Ammon's horn (tissue), 1 donor: Measurements from ENCODE around the gene KRT13.
A peak's percentile ranks its signal among the peaks of the same experiment; 100 is the strongest.

Experiments
- DNase-seq: peaks from one replicate; pipeline ENCODE4 v3.0.0-alpha.2; 2016; ENCODE audit warnings: low spot score

The KRT13 gene

GRCh38 chr17:41494524-41494923 lies 10.9 kb downstream of the KRT13 start:
- no peak for DNase-seq

- peak; percentile 22 for DNase-seq
Measured at GRCh38 chr17:41492771-41493170, 12.6 kb downstream of the KRT13 start.

GRCh38 chr17:41492351-41492750 lies 13.1 kb downstream of the KRT13 start:
- DNase-seq: peak; percentile 19

GRCh38 chr17:41491476-41491875 lies 13.9 kb downstream of the KRT13 start:
- DNase-seq: no peak

- peak; percentile 14 for DNase-seq
Measured at GRCh38 chr17:41490000-41490990, 15.1 kb downstream of the KRT13 start.

GRCh38 chr17:41489531-41489930 lies 15.9 kb downstream of the KRT13 start, which contains the start of gene KRT36:
Gene KRT36, minus strand, starts transcription at chr17:41489910. Its CDS starts 46 bp downstream, at chr17:41489864.
- no peak for DNase-seq

GRCh38 chr17:41486809-41487530 lies 18.4 kb downstream of the KRT13 start:
- DNase-seq: no peak

- no peak for DNase-seq
Measured at GRCh38 chr17:41486316-41486715, 19.1 kb downstream of the KRT13 start.

GRCh38 chr17:41484920-41485904 lies 20.2 kb downstream of the KRT13 start:
- no peak for DNase-seq

GRCh38 chr17:41483991-41484826 lies 21.2 kb downstream of the KRT13 start:
- DNase-seq: no peak

- no peak for DNase-seq
Measured at GRCh38 chr17:41483531-41483930, 21.9 kb downstream of the KRT13 start.

- DNase-seq: no peak
Measured at GRCh38 chr17:41481036-41481435, 24.4 kb downstream of the KRT13 start, which contains the start of gene KRT35. Gene KRT35, minus strand, starts transcription at chr17:41481151. Its CDS starts 54 bp downstream, at chr17:41481097.

GRCh38 chr17:41480581-41480980 lies 24.8 kb downstream of the KRT13 start:
- DNase-seq: no peak

GRCh38 chr17:41480136-41480535 lies 25.3 kb downstream of the KRT13 start:
- DNase-seq: no peak

- DNase-seq: no peak
Measured at GRCh38 chr17:41478237-41478636, 27.2 kb downstream of the KRT13 start.

GRCh38 chr17:41476866-41477815 lies 28.3 kb downstream of the KRT13 start:
- DNase-seq: no peak

- no peak for DNase-seq
Measured at GRCh38 chr17:41475421-41475820, 30.0 kb downstream of the KRT13 start.

- DNase-seq: no peak
Measured at GRCh38 chr17:41474863-41475262, 30.5 kb downstream of the KRT13 start.

GRCh38 chr17:41468346-41468745 lies 37.1 kb downstream of the KRT13 start:
- DNase-seq: no peak
